Measurements from ENCODE around the gene COBLL1.

The COBLL1 gene

DNA sequence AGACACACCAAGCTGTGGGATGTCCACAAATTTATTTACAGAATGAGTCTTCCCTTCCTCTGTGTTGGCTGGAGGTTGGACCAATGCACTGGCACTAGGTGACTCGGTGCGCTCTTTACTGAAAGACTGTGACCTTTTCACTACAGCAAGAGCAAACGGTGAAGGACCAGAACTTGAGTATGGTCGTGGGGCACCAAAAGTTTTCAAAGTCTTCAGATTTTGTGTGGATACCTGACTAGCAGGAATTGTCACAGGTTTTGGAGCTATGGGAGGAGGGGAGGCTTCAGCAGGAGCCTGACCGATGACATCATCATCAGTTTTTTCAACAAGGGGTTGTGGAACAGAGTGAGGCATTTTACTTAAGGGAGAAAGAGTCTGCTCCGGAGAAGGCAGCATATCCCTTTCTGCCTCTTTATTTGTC lies 147.3 kb downstream of the COBLL1 start:
- TF ChIP-seq, protein P1, sequence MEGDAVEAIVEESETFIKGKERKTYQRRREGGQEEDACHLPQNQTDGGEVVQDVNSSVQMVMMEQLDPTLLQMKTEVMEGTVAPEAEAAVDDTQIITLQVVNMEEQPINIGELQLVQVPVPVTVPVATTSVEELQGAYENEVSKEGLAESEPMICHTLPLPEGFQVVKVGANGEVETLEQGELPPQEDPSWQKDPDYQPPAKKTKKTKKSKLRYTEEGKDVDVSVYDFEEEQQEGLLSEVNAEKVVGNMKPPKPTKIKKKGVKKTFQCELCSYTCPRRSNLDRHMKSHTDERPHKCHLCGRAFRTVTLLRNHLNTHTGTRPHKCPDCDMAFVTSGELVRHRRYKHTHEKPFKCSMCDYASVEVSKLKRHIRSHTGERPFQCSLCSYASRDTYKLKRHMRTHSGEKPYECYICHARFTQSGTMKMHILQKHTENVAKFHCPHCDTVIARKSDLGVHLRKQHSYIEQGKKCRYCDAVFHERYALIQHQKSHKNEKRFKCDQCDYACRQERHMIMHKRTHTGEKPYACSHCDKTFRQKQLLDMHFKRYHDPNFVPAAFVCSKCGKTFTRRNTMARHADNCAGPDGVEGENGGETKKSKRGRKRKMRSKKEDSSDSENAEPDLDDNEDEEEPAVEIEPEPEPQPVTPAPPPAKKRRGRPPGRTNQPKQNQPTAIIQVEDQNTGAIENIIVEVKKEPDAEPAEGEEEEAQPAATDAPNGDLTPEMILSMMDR (IDR thresholded peaks at IDR 0.05; ENCODE audit: low read depth, low read length) = no peak
- no peak overlapping the region for H3K4me3 ChIP-seq (ENCODE audit: low read depth, low read length)

DNA sequence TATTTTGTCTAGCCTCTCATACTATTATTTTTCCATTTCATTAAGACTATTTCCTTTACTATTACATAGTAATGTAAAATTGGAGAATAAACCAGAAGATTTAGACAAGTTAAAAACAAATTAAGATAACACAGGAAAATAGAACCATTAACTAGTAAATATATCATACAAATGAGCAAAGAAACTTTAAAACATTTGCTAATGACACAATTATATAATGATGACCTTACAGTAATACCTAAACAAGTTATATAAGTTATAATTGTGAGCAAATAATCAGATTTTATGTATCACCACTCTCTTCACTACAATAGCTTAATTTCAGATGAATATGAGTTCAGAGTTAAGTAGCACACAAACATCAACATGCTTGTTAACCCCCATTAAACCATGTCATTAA lies 147.8 kb downstream of the COBLL1 start:
- TF ChIP-seq, protein P1 (IDR thresholded peaks at IDR 0.05; ENCODE audit: low read depth, low read length) = no peak
- no peak overlapping the region for H3K4me3 ChIP-seq (ENCODE audit: low read depth, low read length)

DNA sequence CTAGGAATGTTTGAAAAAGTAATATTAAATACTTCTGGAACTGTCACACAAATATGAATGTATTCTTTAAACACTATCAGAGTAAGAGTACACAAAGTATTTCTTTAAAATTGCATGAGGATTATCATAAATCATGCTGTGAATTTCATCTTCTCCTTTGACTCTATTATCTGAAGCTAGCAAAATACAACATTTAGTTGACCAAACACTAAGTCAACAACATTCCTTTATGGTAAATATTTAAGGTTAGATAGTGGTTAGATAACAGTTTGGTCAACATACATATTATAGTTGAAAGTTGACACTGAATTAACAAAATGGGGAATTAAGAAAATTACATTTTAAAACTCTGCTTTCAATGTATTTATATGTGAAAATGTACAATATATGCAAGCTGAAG lies 148.2 kb downstream of the COBLL1 start:
- H3K4me3 ChIP-seq (ENCODE audit: low read depth, low read length) = no peak overlapping the region
- TF ChIP-seq, protein P1 (IDR thresholded peaks at IDR 0.05; ENCODE audit: low read depth, low read length) = no peak

DNA sequence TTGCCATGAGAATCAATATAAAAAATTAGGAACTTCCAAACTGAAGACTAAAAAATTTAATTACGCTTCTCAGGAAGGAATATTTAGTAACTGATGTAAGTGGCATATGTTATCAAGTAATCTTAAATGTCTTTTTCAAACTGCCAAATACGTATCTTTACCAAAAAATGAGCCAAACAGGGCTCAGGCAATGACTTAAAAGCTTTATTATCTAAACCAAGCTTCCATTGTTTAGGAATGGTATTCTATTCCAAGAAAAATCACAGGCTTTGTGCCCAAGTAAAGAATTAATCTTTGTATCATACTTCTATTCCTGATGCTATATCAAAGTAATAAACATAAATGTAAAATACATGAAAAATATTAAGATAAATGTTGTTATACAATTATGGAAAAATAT lies 148.7 kb downstream of the COBLL1 start:
- TF ChIP-seq, protein P1 (IDR thresholded peaks at IDR 0.05; ENCODE audit: low read depth, low read length) = no peak
- H3K4me3 ChIP-seq (ENCODE audit: low read depth, low read length) = no peak overlapping the region

DNA sequence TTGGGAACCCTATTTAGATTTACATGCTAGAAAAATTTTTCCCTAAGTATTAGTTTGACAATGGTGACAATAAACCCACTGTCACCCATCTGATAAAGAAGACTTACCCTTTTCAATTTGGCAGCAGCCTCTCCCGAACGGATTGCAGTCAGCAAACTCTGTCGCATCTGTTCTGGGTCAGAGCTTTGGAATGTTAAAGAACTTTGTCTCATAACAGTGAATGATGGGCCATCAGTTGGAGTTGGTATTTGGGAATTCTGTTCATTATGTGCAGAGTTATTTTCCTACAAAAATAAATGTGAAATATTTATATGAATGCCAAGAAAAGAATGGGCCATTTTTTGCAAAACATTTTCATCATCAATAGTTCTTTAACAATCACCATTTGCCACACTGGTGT lies 149.5 kb downstream of the COBLL1 start:
- H3K4me3 ChIP-seq (ENCODE audit: low read depth, low read length) = no peak overlapping the region
- TF ChIP-seq, protein P1 (IDR thresholded peaks at IDR 0.05; ENCODE audit: low read depth, low read length) = no peak

DNA sequence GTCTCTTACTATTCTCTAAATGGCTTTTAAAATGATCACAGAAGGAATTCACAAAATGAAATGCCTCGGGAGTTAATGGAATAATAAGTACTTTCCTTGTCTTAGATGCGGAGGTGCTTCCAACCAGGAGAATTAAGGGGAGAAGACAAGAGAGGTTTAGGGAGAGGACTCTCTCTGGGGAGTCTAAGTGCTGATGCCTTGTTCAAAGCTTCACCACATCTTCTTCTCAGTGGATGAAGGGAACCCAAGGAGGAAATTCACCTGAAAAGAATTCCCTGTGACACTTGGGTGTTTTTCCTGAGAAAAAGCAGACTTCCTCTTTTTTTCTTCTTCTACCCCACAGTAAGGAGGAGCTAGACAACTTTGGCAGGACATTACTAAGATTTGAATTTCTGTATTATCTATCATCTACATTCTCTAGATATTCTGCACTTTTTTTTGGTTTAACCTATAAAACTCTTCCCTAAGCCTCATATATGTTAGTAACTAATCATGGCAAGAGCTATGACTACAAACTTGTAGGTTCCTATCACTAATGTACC lies 150.2 kb downstream of the COBLL1 start:
- H3K4me3 ChIP-seq (ENCODE audit: low read depth, low read length) = no peak overlapping the region
- TF ChIP-seq, protein P1 (IDR thresholded peaks at IDR 0.05; ENCODE audit: low read depth, low read length) = no peak

DNA sequence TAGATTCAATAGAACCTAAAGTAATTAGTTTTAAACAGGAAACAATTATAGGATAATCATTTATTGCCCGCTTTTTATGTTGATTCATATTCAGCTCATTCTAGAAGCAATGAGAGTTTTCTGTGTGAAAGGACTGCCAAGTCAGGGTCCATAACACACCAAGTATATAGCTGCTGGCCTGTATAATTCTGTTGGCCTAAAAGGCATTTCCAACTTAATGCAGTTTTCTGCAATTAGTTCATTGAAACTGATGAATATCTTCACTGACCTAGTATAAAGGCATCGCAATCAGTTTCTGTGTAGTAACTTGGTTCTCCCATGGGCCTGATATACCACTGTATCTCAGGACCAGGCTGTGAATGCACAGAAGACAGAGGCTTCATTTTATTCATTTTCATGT lies 151.3 kb downstream of the COBLL1 start:
- H3K4me3 ChIP-seq (ENCODE audit: low read depth, low read length) = no peak overlapping the region
- TF ChIP-seq, protein P1 (IDR thresholded peaks at IDR 0.05; ENCODE audit: low read depth, low read length) = no peak

All from WI38 (cell line).